Measurements from ENCODE around the gene PBX2. TPM values are rescaled to one million over a fixed set of nuclear protein-coding genes. Genes with fewer than 3 reads are reported as not detected.

PBX2 gene
- total and polyA plus RNA-seq, 2 experiments from 2014 or later = 7.2 to 111 TPM

DNA sequence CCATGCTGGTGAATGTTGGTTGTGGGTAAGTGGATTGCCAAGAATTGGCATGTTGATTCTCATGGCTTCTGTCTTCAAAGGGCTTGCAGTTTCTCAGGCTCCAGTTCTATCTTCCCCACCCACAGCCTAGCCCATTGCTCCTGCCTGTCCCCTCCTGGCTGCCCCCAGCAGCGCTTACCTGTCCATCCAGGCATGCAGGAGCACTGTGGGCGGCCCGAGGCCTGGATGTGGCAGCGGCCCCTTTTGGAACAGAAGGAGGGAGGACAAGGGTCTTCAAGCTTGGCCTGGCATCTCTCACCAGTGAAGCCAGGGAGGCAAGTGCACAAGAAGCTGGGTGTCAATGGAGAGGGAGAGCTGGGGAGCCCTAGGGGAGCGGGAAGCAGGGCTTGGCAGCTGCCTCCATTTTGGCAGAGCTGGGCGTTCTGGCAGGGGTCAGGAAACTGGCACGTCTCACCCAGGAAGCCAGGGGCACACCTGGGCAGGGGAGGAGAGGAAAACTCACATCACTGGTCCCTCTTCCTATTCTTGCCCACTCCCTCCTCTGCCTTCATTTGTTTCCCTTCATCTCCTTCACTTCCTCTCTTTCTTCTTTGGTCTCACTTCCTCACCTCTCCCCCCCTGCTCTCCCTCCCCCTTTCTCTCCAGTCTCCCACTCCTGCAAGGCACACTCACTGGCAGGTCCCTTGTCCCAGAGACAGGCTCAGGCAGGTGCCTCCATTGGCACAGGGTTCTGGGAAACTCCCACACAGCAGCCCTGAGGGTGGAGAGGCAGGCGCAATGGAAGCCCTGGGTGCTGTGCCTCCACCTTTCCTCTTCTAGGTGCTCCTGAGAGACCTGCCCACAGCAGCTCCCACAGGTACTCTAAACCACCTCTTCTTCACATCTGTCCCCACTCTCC is 32.6 kb upstream of the PBX2 start:
- Histone ChIP-seq H3K4me1 (ENCODE audit: insufficient read depth) (no peaks in the 10 kb centered on the region), H3K9me2 (ENCODE audit: insufficient read depth) (0 out of 2 replicates have a peak, but pooled peaks cover 3% of the 10 kb centered on the region), H2AFZ (peak overlapping the region; percentile 63; the same call in 1 of the 2 replicates), H3F3A (replicated peaks; ENCODE audit: low read depth) (no peaks in the 10 kb centered on the region), H3K27me3 (ENCODE audit: insufficient read depth) (no peaks in the 10 kb centered on the region), H3K79me2 (replicated peaks; ENCODE audit: insufficient read depth) (no peaks in the 10 kb centered on the region), H3K4me3 (no peak overlapping the region), H3K36me3 (ENCODE audit: insufficient read depth) (no peaks in the 10 kb centered on the region), H3K27ac (ENCODE audit: low read depth) (no peak overlapping the region), H3K4me2 (no peak overlapping the region), H4K20me1 (replicated peaks; ENCODE audit: insufficient read depth) (no peaks in the 10 kb centered on the region)
- no peak for DNase-seq (ENCODE audit: low spot score)
- H3K4me3 Mint-ChIP-seq = no peak overlapping the region
- no peak for ATAC-seq
- no peaks in the 10 kb centered on the region for H3K9me3 Mint-ChIP-seq
- H3K36me3 Mint-ChIP-seq (ENCODE audit: low read depth) = no peaks in the 10 kb centered on the region
- H3K27me3 Mint-ChIP-seq (ENCODE audit: insufficient read depth, low read depth, poor library complexity) = peaks cover 7% of the 10 kb centered on the region
- TF ChIP-seq NANOG (IDR thresholded peaks at IDR 0.05; ENCODE audit: borderline replicate concordance) (no peak), ZNF114 (CRISPR knock-in tag; IDR thresholded peaks at IDR 0.05) (no peak), EZH2 (IDR thresholded peaks at IDR 0.05; ENCODE audit: low read depth, unreplicated experiment) (no peak), JUNB (IDR thresholded peaks at IDR 0.05; ENCODE audit: unreplicated experiment) (no peak), CREB1 (CRISPR knock-in tag; IDR thresholded peaks at IDR 0.05; ENCODE audit: low read depth) (no peak)
- no peak overlapping the region for H3K27ac Mint-ChIP-seq
- H3K4me1 Mint-ChIP-seq = peaks cover 12% of the 10 kb centered on the region; the same call in 2 of the 3 replicates

DNA sequence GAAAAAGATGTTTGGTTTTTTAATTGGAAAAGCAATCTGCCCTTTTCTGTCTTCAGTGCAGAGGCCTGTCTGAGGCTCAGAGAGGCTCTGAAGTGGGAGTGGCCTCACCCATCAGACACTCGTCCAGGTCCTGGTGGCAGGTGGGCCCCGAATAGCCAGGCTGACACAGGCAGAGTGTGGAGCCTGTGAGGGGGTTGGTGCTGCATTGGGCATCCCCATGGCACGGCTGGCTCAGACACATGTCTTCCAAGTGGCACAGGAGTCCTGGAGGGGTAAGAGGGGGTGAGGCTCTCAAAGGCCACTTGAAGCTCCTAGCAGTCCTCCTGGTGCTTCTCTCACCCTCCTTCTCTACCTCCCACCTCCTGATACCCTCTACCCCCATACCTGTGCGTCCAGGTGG is 30.0 kb upstream of the PBX2 start:
- Histone ChIP-seq H3K79me2 (replicated peaks; ENCODE audit: insufficient read depth) (no peaks in the 10 kb centered on the region), H3F3A (replicated peaks; ENCODE audit: low read depth) (no peaks in the 10 kb centered on the region), H3K27ac (ENCODE audit: low read depth) (no peak overlapping the region), H3K27me3 (ENCODE audit: insufficient read depth) (no peaks in the 10 kb centered on the region), H2AFZ (no peak overlapping the region), H3K9me2 (ENCODE audit: insufficient read depth) (0 out of 2 replicates have a peak, but pooled peaks cover 3% of the 10 kb centered on the region), H3K36me3 (ENCODE audit: insufficient read depth) (no peaks in the 10 kb centered on the region), H3K4me3 (no peak overlapping the region), H4K20me1 (replicated peaks; ENCODE audit: insufficient read depth) (no peaks in the 10 kb centered on the region), H3K4me2 (no peak overlapping the region), H3K4me1 (ENCODE audit: insufficient read depth) (no peaks in the 10 kb centered on the region)
- Mint-ChIP-seq H3K27me3 (ENCODE audit: insufficient read depth, low read depth, poor library complexity) (peaks cover 13% of the 10 kb centered on the region), H3K9me3 (no peaks in the 10 kb centered on the region; the same call in 2 of the 3 replicates), H3K4me3 (no peak overlapping the region), H3K27ac (no peak overlapping the region), H3K36me3 (ENCODE audit: low read depth) (no peaks in the 10 kb centered on the region), H3K4me1 (peaks cover 12% of the 10 kb centered on the region; the same call in 2 of the 3 replicates)
- ATAC-seq = no peak
- no peak for DNase-seq (ENCODE audit: low spot score)
- no peak for TF ChIP-seq ZNF331 (CRISPR knock-in tag; IDR thresholded peaks at IDR 0.05; ENCODE audit: low read depth)
- TF ChIP-seq, protein P1, sequence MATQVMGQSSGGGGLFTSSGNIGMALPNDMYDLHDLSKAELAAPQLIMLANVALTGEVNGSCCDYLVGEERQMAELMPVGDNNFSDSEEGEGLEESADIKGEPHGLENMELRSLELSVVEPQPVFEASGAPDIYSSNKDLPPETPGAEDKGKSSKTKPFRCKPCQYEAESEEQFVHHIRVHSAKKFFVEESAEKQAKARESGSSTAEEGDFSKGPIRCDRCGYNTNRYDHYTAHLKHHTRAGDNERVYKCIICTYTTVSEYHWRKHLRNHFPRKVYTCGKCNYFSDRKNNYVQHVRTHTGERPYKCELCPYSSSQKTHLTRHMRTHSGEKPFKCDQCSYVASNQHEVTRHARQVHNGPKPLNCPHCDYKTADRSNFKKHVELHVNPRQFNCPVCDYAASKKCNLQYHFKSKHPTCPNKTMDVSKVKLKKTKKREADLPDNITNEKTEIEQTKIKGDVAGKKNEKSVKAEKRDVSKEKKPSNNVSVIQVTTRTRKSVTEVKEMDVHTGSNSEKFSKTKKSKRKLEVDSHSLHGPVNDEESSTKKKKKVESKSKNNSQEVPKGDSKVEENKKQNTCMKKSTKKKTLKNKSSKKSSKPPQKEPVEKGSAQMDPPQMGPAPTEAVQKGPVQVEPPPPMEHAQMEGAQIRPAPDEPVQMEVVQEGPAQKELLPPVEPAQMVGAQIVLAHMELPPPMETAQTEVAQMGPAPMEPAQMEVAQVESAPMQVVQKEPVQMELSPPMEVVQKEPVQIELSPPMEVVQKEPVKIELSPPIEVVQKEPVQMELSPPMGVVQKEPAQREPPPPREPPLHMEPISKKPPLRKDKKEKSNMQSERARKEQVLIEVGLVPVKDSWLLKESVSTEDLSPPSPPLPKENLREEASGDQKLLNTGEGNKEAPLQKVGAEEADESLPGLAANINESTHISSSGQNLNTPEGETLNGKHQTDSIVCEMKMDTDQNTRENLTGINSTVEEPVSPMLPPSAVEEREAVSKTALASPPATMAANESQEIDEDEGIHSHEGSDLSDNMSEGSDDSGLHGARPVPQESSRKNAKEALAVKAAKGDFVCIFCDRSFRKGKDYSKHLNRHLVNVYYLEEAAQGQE (IDR thresholded peaks at IDR 0.05; ENCODE audit: unreplicated experiment) = no peak
- no peak for TF ChIP-seq STAT1 (IDR thresholded peaks at IDR 0.05; ENCODE audit: unreplicated experiment)
- TF ChIP-seq ETS1 (IDR thresholded peaks at IDR 0.05) = no peak
- TF ChIP-seq EZH2 (IDR thresholded peaks at IDR 0.05; ENCODE audit: low read depth, unreplicated experiment) = no peak
- no peak for TF ChIP-seq JUNB (IDR thresholded peaks at IDR 0.05; ENCODE audit: unreplicated experiment)
- no peak for TF ChIP-seq CREB1 (CRISPR knock-in tag; IDR thresholded peaks at IDR 0.05; ENCODE audit: low read depth)
- no peak for TF ChIP-seq NANOG (IDR thresholded peaks at IDR 0.05; ENCODE audit: borderline replicate concordance)
